RWPE2 (cell line): ENCODE data around the gene SLX4IP.
A peak's percentile ranks its signal among the peaks of the same experiment; 100 is the strongest.

ENCODE experiments used
- ATAC-seq: fragments of 200-7000 bp; cut with Tn5 transposase; 3 replicates; pipeline ENCODE4 v1.9.1; 2021; ENCODE audit warnings: low read depth
- DNase-seq: peaks from one replicate; pipeline ENCODE4 v3.0.0-alpha.2; 2020; ENCODE audit warnings: low spot score
- H3K27ac ChIP-seq: fragments of 450-650 bp; 2 replicates; pipeline ENCODE4 v1.5.1; 2017; ENCODE audit warnings: mild to moderate bottlenecking; ENCODE audit not compliant: poor library complexity, severe bottlenecking
- H3K27me3 ChIP-seq: fragments of 250-450 bp; sonication (Bioruptor Pico); 2 replicates; pipeline ENCODE4 v1.5.1; 2021; ENCODE audit warnings: mild to moderate bottlenecking, moderate library complexity; ENCODE audit not compliant: insufficient read depth, poor library complexity, severe bottlenecking
- H3K36me3 ChIP-seq: fragments of 250-450 bp; sonication (Bioruptor Pico); 2 replicates; pipeline ENCODE4 v1.5.1; 2020; ENCODE audit warnings: low read depth, mild to moderate bottlenecking, moderate library complexity
- H3K4me1 ChIP-seq: fragments of 250-450 bp; sonication (Bioruptor Pico); 2 replicates; pipeline ENCODE4 v1.5.1; 2021; ENCODE audit warnings: mild to moderate bottlenecking, moderate library complexity; ENCODE audit not compliant: insufficient read depth, poor library complexity, severe bottlenecking
- H3K4me3 ChIP-seq: fragments of 250-450 bp; sonication (Bioruptor Pico); 2 replicates; pipeline ENCODE4 v1.5.1; 2021; ENCODE audit warnings: mild to moderate bottlenecking, moderate library complexity; ENCODE audit not compliant: severe bottlenecking
- H3K9me3 ChIP-seq: fragments of 250-450 bp; sonication (Bioruptor Pico); 2 replicates; pipeline ENCODE4 v1.5.1; 2021; ENCODE audit warnings: mild to moderate bottlenecking, moderate library complexity; ENCODE audit not compliant: severe bottlenecking
- TF ChIP-seq, protein P1 (sequence below): fragments of 450-650 bp; IDR thresholded peaks from one replicate; pipeline ENCODE4 v1.5.1; 2017; ENCODE audit warnings: mild to moderate bottlenecking, moderate library complexity; ENCODE audit not compliant: poor library complexity, severe bottlenecking

The SLX4IP gene

GRCh38 chr20:10641467-10641866 is 206.4 kb downstream of the SLX4IP start:
- peaks cover 95% of the 10 kb centered on the region for H3K36me3 ChIP-seq
- no peak for ATAC-seq
- no peak overlapping the region for H3K4me3 ChIP-seq
- peaks cover 29% of the 10 kb centered on the region for H3K4me1 ChIP-seq
- TF ChIP-seq, protein P1, sequence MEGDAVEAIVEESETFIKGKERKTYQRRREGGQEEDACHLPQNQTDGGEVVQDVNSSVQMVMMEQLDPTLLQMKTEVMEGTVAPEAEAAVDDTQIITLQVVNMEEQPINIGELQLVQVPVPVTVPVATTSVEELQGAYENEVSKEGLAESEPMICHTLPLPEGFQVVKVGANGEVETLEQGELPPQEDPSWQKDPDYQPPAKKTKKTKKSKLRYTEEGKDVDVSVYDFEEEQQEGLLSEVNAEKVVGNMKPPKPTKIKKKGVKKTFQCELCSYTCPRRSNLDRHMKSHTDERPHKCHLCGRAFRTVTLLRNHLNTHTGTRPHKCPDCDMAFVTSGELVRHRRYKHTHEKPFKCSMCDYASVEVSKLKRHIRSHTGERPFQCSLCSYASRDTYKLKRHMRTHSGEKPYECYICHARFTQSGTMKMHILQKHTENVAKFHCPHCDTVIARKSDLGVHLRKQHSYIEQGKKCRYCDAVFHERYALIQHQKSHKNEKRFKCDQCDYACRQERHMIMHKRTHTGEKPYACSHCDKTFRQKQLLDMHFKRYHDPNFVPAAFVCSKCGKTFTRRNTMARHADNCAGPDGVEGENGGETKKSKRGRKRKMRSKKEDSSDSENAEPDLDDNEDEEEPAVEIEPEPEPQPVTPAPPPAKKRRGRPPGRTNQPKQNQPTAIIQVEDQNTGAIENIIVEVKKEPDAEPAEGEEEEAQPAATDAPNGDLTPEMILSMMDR: no peak
- no peak for DNase-seq
- H3K9me3 ChIP-seq: no peaks in the 10 kb centered on the region
- no peaks in the 10 kb centered on the region for H3K27me3 ChIP-seq
- no peak overlapping the region for H3K27ac ChIP-seq

GRCh38 chr20:10641893-10642292 is 206.8 kb downstream of the SLX4IP start:
- TF ChIP-seq, protein P1: no peak
- no peak overlapping the region for H3K27ac ChIP-seq
- H3K27me3 ChIP-seq: no peaks in the 10 kb centered on the region
- H3K9me3 ChIP-seq: no peaks in the 10 kb centered on the region
- H3K36me3 ChIP-seq: peaks cover 99% of the 10 kb centered on the region
- H3K4me1 ChIP-seq: peaks cover 25% of the 10 kb centered on the region
- DNase-seq (no peak), ATAC-seq (no peak)
- H3K4me3 ChIP-seq: no peak overlapping the region

- Histone ChIP-seq H3K4me1 (peaks cover 14% of the 10 kb centered on the region), H3K9me3 (no peaks in the 10 kb centered on the region), H3K36me3 (peaks cover 100% of the 10 kb centered on the region), H3K27me3 (no peaks in the 10 kb centered on the region), H3K27ac (peak overlapping the region; percentile 30), H3K4me3 (no peak overlapping the region)
- DNase-seq: no peak
- TF ChIP-seq, protein P1: no peak
- peak; percentile 26; the same call in 2 of the 3 replicates for ATAC-seq
These were observed 207.9 kb downstream of the SLX4IP start for GRCh38 chr20:10642856-10643559.

GRCh38 chr20:10643560-10643873 is 208.4 kb downstream of the SLX4IP start:
- TF ChIP-seq, protein P1: no peak
- H3K36me3 ChIP-seq: peaks cover 100% of the 10 kb centered on the region
- DNase-seq: no peak

GRCh38 chr20:10644458-10645204 is 209.5 kb downstream of the SLX4IP start:
- peak overlapping the region; percentile 30 for H3K27ac ChIP-seq
- H3K9me3 ChIP-seq: no peaks in the 10 kb centered on the region
- no peak for ATAC-seq
- no peaks in the 10 kb centered on the region for H3K4me1 ChIP-seq
- TF ChIP-seq, protein P1: no peak
- H3K4me3 ChIP-seq: no peak overlapping the region
- DNase-seq: no peak
- no peaks in the 10 kb centered on the region for H3K27me3 ChIP-seq
- H3K36me3 ChIP-seq: peaks cover 100% of the 10 kb centered on the region

More at GRCh38 chr20:10643560-10643873, 208.4 kb downstream of the SLX4IP start:
- peaks cover 9% of the 10 kb centered on the region for H3K4me1 ChIP-seq
- no peaks in the 10 kb centered on the region for H3K9me3 ChIP-seq
- no peak for ATAC-seq
- no peak overlapping the region for H3K4me3 ChIP-seq
- peak overlapping the region; percentile 30 for H3K27ac ChIP-seq
- no peaks in the 10 kb centered on the region for H3K27me3 ChIP-seq
